SK-N-SH (cell line): ENCODE measurements around the gene TNFAIP2. TPM values are rescaled to one million over a fixed set of nuclear protein-coding genes. Genes with fewer than 3 reads are reported as not detected.

Source experiments
- CTCF ChIA-PET: fragments of 300-600, 350-600 bp; formaldehyde crosslinking; extraction: SDS; loops from one replicate; lab custom pipeline; 2021; lab: Yijun Ruan, JAX
- POLR2A ChIA-PET: fragments of 350-600 bp; sonication (Branson Sonifier 250); formaldehyde crosslinking; extraction: SDS; loops from one replicate; lab custom pipeline; 2020; ENCODE audit warnings: antibody characterized with exemption, inconsistent platforms; lab: Yijun Ruan, JAX
- DNase-seq: peaks from one replicate; pipeline ENCODE4 v3.0.0; 2012
- H2AFZ ChIP-seq: fragments of 200-600 bp; sonication (generic); 2 replicates; pipeline ENCODE4 v1.8.1; 2016; ENCODE audit warnings: antibody characterized with exemption, mild to moderate bottlenecking, low read depth
- H3F3A ChIP-seq: fragments of 200-600 bp; sonication (generic); replicated peaks from 2 replicates; pipeline ENCODE3; 2016; ENCODE audit warnings: antibody characterized with exemption, mild to moderate bottlenecking; ENCODE audit not compliant: insufficient read depth
- H3K27ac ChIP-seq, 2 experiments: fragments of 200-500 bp in 1 of 2; fragments of 200-600 bp in 1 of 2; sonication (Bioruptor generic) in 1 of 2; sonication (generic), shearing (Covaris generic) in 1 of 2; 2 replicates each; pipeline versions ENCODE4 v1.5.1 to v1.6.1; 2014 to 2016; ENCODE audit warnings: low read depth in 2 of 2, inconsistent platforms in 1 of 2, low read length in 1 of 2, mild to moderate bottlenecking in 1 of 2, mixed read lengths in 1 of 2
- H3K27me3 ChIP-seq: fragments of 200-600 bp; sonication (generic), shearing (Covaris generic); 2 replicates; pipeline ENCODE4 v1.6.1; 2016; ENCODE audit warnings: mixed run types; ENCODE audit not compliant: insufficient read depth
- H3K36me3 ChIP-seq, 2 experiments: fragments of 200-500 bp in 1 of 2; fragments of 200-600 bp in 1 of 2; sonication (Bioruptor generic) in 1 of 2; sonication (generic) in 1 of 2; replicated peaks in 1 of 2; 2 replicates each; pipeline versions ENCODE3 to v1.5.1; 2014 to 2016; ENCODE audit warnings: low read length in 1 of 2, mild to moderate bottlenecking in 1 of 2; ENCODE audit not compliant: insufficient read depth in 2 of 2, control insufficient read depth in 1 of 2
- H3K4me1 ChIP-seq, 2 experiments: fragments of 200-500 bp in 1 of 2; fragments of 200-600 bp in 1 of 2; sonication (Bioruptor generic) in 1 of 2; sonication (generic), shearing (Covaris generic) in 1 of 2; 2 replicates each; pipeline versions ENCODE4 v1.5.1 to v1.6.1; 2014 to 2016; ENCODE audit warnings: low read depth in 1 of 2, low read length in 1 of 2, mixed run types in 1 of 2; ENCODE audit not compliant: insufficient read depth in 2 of 2, control insufficient read depth in 1 of 2
- H3K4me2 ChIP-seq: fragments of 200-600 bp; sonication (generic), shearing (Covaris generic); 2 replicates; pipeline ENCODE4 v1.6.1; 2017; ENCODE audit warnings: mixed run types
- H3K4me3 ChIP-seq, 2 experiments: fragments of 200-500 bp in 1 of 2; fragments of 200-600 bp in 1 of 2; sonication (Bioruptor generic) in 1 of 2; sonication (generic), shearing (Covaris generic) in 1 of 2; 2 replicates each; pipeline versions ENCODE4 v1.5.1 to v1.8.1; 2014 to 2016; ENCODE audit warnings: low read depth in 2 of 2, inconsistent platforms in 1 of 2, low read length in 1 of 2, mild to moderate bottlenecking in 1 of 2, mixed read lengths in 1 of 2, moderate library complexity in 1 of 2
- H3K79me2 ChIP-seq: fragments of 200-600 bp; sonication (generic); 2 replicates; pipeline ENCODE4 v1.8.1; 2017; ENCODE audit warnings: mild to moderate bottlenecking; ENCODE audit not compliant: insufficient read depth
- H3K9ac ChIP-seq: fragments of 200-600 bp; sonication (generic); 2 replicates; pipeline ENCODE4 v1.6.1; 2017; ENCODE audit warnings: mixed run types
- H3K9me2 ChIP-seq: fragments of 200-600 bp; sonication (generic); 2 replicates; pipeline ENCODE4 v1.6.1; 2017; ENCODE audit warnings: mixed run types
- H3K9me3 ChIP-seq: fragments of 200-600 bp; sonication (generic); 2 replicates; pipeline ENCODE4 v1.6.1; 2017; ENCODE audit warnings: mixed run types, mild to moderate bottlenecking, moderate library complexity
- H4K20me1 ChIP-seq: fragments of 200-600 bp; sonication (generic); 2 replicates; pipeline ENCODE4 v1.6.1; 2017; ENCODE audit warnings: mild to moderate bottlenecking, mixed run types; ENCODE audit not compliant: insufficient read depth
- CHD2 ChIP-seq: fragments of 150-350 bp; IDR thresholded peaks from 2 replicates; pipeline ENCODE4 v1.6.1; 2018; ENCODE audit warnings: low read length; ENCODE audit not compliant: partially characterized antibody
- CTCF ChIP-seq: fragments of 200-600 bp; sonication (generic); IDR thresholded peaks from 2 replicates; pipeline ENCODE4 v1.6.1; 2017; ENCODE audit warnings: antibody characterized with exemption, mild to moderate bottlenecking, moderate library complexity
- EP300 ChIP-seq, 2 experiments: IDR thresholded peaks; 2 replicates each; pipeline versions ENCODE4 v1.4.0 to v1.6.1; 2012; ENCODE audit warnings: borderline replicate concordance in 1 of 2, low read depth in 1 of 2, low read length in 1 of 2
- EZH2phosphoT487 ChIP-seq: fragments of 200-600 bp; sonication (generic); IDR thresholded peaks from 2 replicates; pipeline ENCODE4 v1.6.1; 2017; ENCODE audit warnings: low read depth, mixed run types, mild to moderate bottlenecking, antibody characterized with exemption, moderate library complexity, borderline replicate concordance
- FOSL2 ChIP-seq: IDR thresholded peaks from 2 replicates; pipeline ENCODE4 v1.4.0; 2012; ENCODE audit warnings: low read depth, mild to moderate bottlenecking, moderate library complexity, borderline replicate concordance
- FOXJ3 ChIP-seq: sonication (generic); formaldehyde crosslinking; IDR thresholded peaks from 2 replicates; pipeline ENCODE4 v1.5.1; 2020; ENCODE audit warnings: mild to moderate bottlenecking, missing genetic modification reagents
- GABPA ChIP-seq: IDR thresholded peaks from 2 replicates; pipeline ENCODE4 v1.4.0; 2012; ENCODE audit warnings: low read depth, mild to moderate bottlenecking
- MEF2A ChIP-seq: IDR thresholded peaks from 2 replicates; pipeline ENCODE4 v1.4.0; 2012; ENCODE audit warnings: low read depth, borderline replicate concordance
- NRF1 ChIP-seq: IDR thresholded peaks from 2 replicates; pipeline ENCODE4 v1.6.1; 2012; ENCODE audit warnings: low read depth, mild to moderate bottlenecking, low read length
- POLR2AphosphoS5 ChIP-seq: IDR thresholded peaks from 2 replicates; pipeline ENCODE4 v1.6.1; 2012; ENCODE audit warnings: low read depth, low read length
- RCOR1 ChIP-seq: fragments of 150-350 bp; IDR thresholded peaks from 2 replicates; pipeline ENCODE4 v1.6.1; 2017; ENCODE audit warnings: antibody characterized with exemption, low read length
- RXRA ChIP-seq: IDR thresholded peaks from 2 replicates; pipeline ENCODE4 v1.4.0; 2012; ENCODE audit warnings: low read depth, mild to moderate bottlenecking, borderline replicate concordance
- SIN3A ChIP-seq: IDR thresholded peaks from 2 replicates; pipeline ENCODE4 v1.6.1; 2012; ENCODE audit warnings: low read depth, mild to moderate bottlenecking, low read length, moderate library complexity, borderline replicate concordance
- SMC3 ChIP-seq: IDR thresholded peaks from 2 replicates; pipeline ENCODE4 v1.6.1; 2012; ENCODE audit warnings: low read depth, low read length, improper control_type of control experiment
- TAF1 ChIP-seq: IDR thresholded peaks from 2 replicates; pipeline ENCODE4 v1.6.1; 2012; ENCODE audit warnings: low read depth, mild to moderate bottlenecking, low read length, moderate library complexity, borderline replicate concordance
- TCF12 ChIP-seq: IDR thresholded peaks from 2 replicates; pipeline ENCODE4 v1.4.0; 2012
- TEAD4 ChIP-seq: IDR thresholded peaks from 2 replicates; pipeline ENCODE4 v1.4.0; 2012; ENCODE audit warnings: mild to moderate bottlenecking, borderline replicate concordance; ENCODE audit not compliant: insufficient read depth
- USF2 ChIP-seq: fragments of 150-350 bp; IDR thresholded peaks from 2 replicates; pipeline ENCODE4 v1.6.1; 2017; ENCODE audit warnings: antibody characterized with exemption, low read length, low read depth, borderline replicate concordance
- ZBTB33 ChIP-seq: IDR thresholded peaks from 2 replicates; pipeline ENCODE4 v1.4.0; 2012; ENCODE audit warnings: low read depth, borderline replicate concordance
- WGBS: methylation state at CpG from one replicate; pipeline ENCODE4 v1.1.6; 2017; ENCODE audit warnings: low lambda C conversion rate; 5-methylcytosine and 5-hydroxymethylcytosine counted together
- polyA plus RNA-seq, 3 experiments: library from polyadenylated mRNA; depleted of rRNA; stranded (reverse); fragments of >200 nt; gene quantifications; 2 replicates each; pipeline ENCODE4 v1.2.3, GENCODE V29; 2012
- TF ChIP-seq, protein P1 (sequence below): IDR thresholded peaks from 2 replicates; pipeline ENCODE4 v1.4.0; 2012; ENCODE audit warnings: low read depth, borderline replicate concordance

Gene TNFAIP2
- polyA plus RNA-seq, 1 of the 3 experiments (the other 2 are of a cell fraction) = 16.0 TPM

DNA sequence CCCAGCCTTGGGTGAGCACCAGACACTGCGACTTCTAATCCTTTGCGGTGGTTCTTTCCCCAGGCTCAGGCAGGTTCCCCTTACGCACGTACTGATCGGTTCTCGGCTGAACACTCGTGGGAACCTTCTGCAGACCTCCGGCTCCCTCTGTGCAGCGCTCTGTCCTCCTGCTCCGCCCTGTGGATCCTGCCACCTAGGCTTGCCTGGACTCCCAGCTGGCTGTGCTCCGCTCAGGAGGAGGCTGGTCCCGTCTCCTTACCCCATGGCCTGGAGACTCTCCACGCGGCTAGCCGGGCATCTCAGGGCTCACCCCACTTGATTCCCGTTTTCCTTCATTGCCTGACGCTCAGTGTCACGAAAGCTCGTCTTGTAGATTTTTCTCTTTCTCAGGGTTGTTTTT, 34.7 kb downstream of the TNFAIP2 start:
- peaks cover 0 to 4% of the 10 kb centered on the region in 2 experiments; a peak in 2 of 4 replicates for H3K4me1 ChIP-seq
- H2AFZ ChIP-seq = no peak overlapping the region
- ChIA-PET CTCF (interaction anchor here (1.7 to 1.9 kb wide), 2 partner anchors 53 kb away, joined by 4 to 5 read pairs; no protein-coding TSS in a partner anchor), POLR2A (no interaction called here)
- no peak for DNase-seq
- no peaks in the 10 kb centered on the region for H3K9me2 ChIP-seq
- no peaks in the 10 kb centered on the region for H4K20me1 ChIP-seq
- no peaks in the 10 kb centered on the region for H3F3A ChIP-seq
- no peaks in the 10 kb centered on the region for H3K9me3 ChIP-seq
- no peak overlapping the region for H3K4me3 ChIP-seq
- no peak overlapping the region for H3K9ac ChIP-seq
- H3K4me2 ChIP-seq = no peak overlapping the region
- H3K27me3 ChIP-seq = no peaks in the 10 kb centered on the region
- TF ChIP-seq, protein P1, sequence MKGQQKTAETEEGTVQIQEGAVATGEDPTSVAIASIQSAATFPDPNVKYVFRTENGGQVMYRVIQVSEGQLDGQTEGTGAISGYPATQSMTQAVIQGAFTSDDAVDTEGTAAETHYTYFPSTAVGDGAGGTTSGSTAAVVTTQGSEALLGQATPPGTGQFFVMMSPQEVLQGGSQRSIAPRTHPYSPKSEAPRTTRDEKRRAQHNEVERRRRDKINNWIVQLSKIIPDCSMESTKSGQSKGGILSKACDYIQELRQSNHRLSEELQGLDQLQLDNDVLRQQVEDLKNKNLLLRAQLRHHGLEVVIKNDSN = no peak
- TF ChIP-seq USF2 = no peak
- no peak for TF ChIP-seq TAF1
- TF ChIP-seq TEAD4 = no peak
- no peak for TF ChIP-seq NRF1
- TF ChIP-seq TCF12 = no peak
- TF ChIP-seq GABPA = no peak
- TF ChIP-seq CHD2 = no peak
- TF ChIP-seq ZBTB33 = no peak
- TF ChIP-seq RXRA = no peak
- no peak for TF ChIP-seq CTCF
- no peak for TF ChIP-seq RCOR1
- no peak for TF ChIP-seq EP300 (IDR thresholded peaks at IDR 0.05; ENCODE audit: borderline replicate concordance in 1 of 2, low read depth in 1 of 2, low read length in 1 of 2)
- TF ChIP-seq FOSL2 = no peak
- TF ChIP-seq MEF2A = no peak
- TF ChIP-seq SIN3A = no peak
- no peak for TF ChIP-seq EZH2phosphoT487
- TF ChIP-seq FOXJ3 = no peak
- no peak for TF ChIP-seq POLR2AphosphoS5
- no peak for TF ChIP-seq SMC3
- H3K36me3 ChIP-seq = no peaks in the 10 kb centered on the region
- WGBS = 93% methylated on average over 19 of the region's 19 CpGs
- H3K79me2 ChIP-seq = no peaks in the 10 kb centered on the region
- no peak overlapping the region for H3K27ac ChIP-seq
